HCT116 (cell line): ENCODE measurements around the gene ADIG. TPM values are rescaled to one million over a fixed set of nuclear protein-coding genes. Genes with fewer than 3 reads are reported as not detected.

ENCODE experiments used
- ATAC-seq: fragments of 200-7000 bp; cut with Tn5 transposase; 2 replicates; pipeline ENCODE4 v1.9.1; 2020; ENCODE audit warnings: mild to moderate bottlenecking, moderate library complexity
- BruUV-seq: library from RNA; stranded (reverse); fragments of 400-500 nt; replicated peaks from 2 replicates; lab custom pipeline; 2021; lab: Mats Ljungman, UMichigan
- CTCF ChIA-PET: fragments of 300-600 bp; sonication (Branson Sonifier 250); formaldehyde crosslinking; loops from one replicate; lab custom pipeline; 2021; ENCODE audit warnings: antibody characterized with exemption; lab: Charles Lee
- POLR2A ChIA-PET: fragments of 300-600, 350-600 bp; sonication (Branson Sonifier 250); formaldehyde crosslinking; loops from one replicate; lab custom pipeline; 2021; ENCODE audit warnings: antibody characterized with exemption; lab: Charles Lee
- RAD21 ChIA-PET, 2 experiments: fragments of 300-600 bp; sonication (Branson Sonifier 250); formaldehyde crosslinking; loops; one replicate each; lab custom pipeline; 2023; ENCODE audit warnings: low total read pairs in 2 of 2; ENCODE audit not compliant: uncharacterized antibody in 2 of 2, unreplicated experiment in 2 of 2, low non-redundant PET in 1 of 2; lab: Charles Lee
- DNase-seq: peaks from one replicate; pipeline ENCODE4 v3.0.0-alpha.2; 2010; ENCODE audit warnings: low read depth, low spot score
- H2AFZ ChIP-seq: fragments of 200-600 bp; shearing (Covaris generic), sonication (generic); 2 replicates; pipeline ENCODE4 v1.6.1; 2017; ENCODE audit warnings: low read depth, mixed run types, mixed read lengths, antibody characterized with exemption, low read length; ENCODE audit not compliant: poor library complexity, severe bottlenecking
- H3K27ac ChIP-seq: 2 replicates; pipeline ENCODE4 v1.5.1; 2012; ENCODE audit warnings: low read depth, low read length
- H3K27me3 ChIP-seq: fragments of 200-600 bp; sonication (generic); 2 replicates; pipeline ENCODE4 v1.6.1; 2016; ENCODE audit warnings: mixed run types, low read length, mixed read lengths; ENCODE audit not compliant: insufficient read depth
- H3K36me3 ChIP-seq, 2 experiments: fragments of 200-500 bp in 1 of 2; fragments of 200-600 bp in 1 of 2; sonication (Bioruptor generic) in 1 of 2; sonication (generic) in 1 of 2; 2 replicates each; pipeline versions ENCODE4 v1.5.1 to v1.6.1; 2014 to 2016; ENCODE audit warnings: low read length in 2 of 2, inconsistent platforms in 1 of 2, mixed read lengths in 1 of 2, mixed run types in 1 of 2; ENCODE audit not compliant: insufficient read depth in 2 of 2, control insufficient read depth in 1 of 2
- H3K4me1 ChIP-seq, 2 experiments: fragments of 200-600 bp in 1 of 2; sonication (generic) in 1 of 2; 2 replicates each; pipeline versions ENCODE4 v1.5.1 to v1.6.1; 2012 to 2017; ENCODE audit warnings: low read length in 2 of 2, inconsistent platforms in 1 of 2, mild to moderate bottlenecking in 1 of 2, mixed read lengths in 1 of 2, mixed run types in 1 of 2, moderate library complexity in 1 of 2; ENCODE audit not compliant: insufficient read depth in 2 of 2, control insufficient read depth in 1 of 2
- H3K4me2 ChIP-seq: fragments of 200-600 bp; sonication (generic); 2 replicates; pipeline ENCODE4 v1.6.1; 2017; ENCODE audit warnings: mixed run types, low read length, mixed read lengths
- H3K4me3 ChIP-seq, 2 experiments: fragments of 200-600 bp in 1 of 2; sonication (generic) in 1 of 2; replicated peaks in 1 of 2; 2 replicates each; pipeline ENCODE4 v1.5.1; 2011 to 2016; ENCODE audit warnings: low read length in 2 of 2, control low read depth in 1 of 2, low read depth in 1 of 2, mild to moderate bottlenecking in 1 of 2, mixed read lengths in 1 of 2, mixed run types in 1 of 2
- H3K79me2 ChIP-seq: fragments of 200-600 bp; sonication (generic); 2 replicates; pipeline ENCODE4 v1.6.1; 2017; ENCODE audit warnings: mild to moderate bottlenecking, mixed run types, low read length, moderate library complexity, mixed read lengths; ENCODE audit not compliant: insufficient read depth
- H3K9ac ChIP-seq: fragments of 200-600 bp; sonication (generic); 2 replicates; pipeline ENCODE4 v1.6.1; 2016; ENCODE audit warnings: low read length, mixed read lengths
- H3K9me2 ChIP-seq: fragments of 200-600 bp; sonication (generic), shearing (Covaris generic); 2 replicates; pipeline ENCODE4 v1.6.1; 2017; ENCODE audit warnings: mixed run types, mild to moderate bottlenecking, moderate library complexity; ENCODE audit not compliant: insufficient read depth
- H3K9me3 ChIP-seq, 2 experiments: fragments of 200-500 bp in 1 of 2; fragments of 200-600 bp in 1 of 2; sonication (Bioruptor generic) in 1 of 2; sonication (generic) in 1 of 2; 2 replicates each; pipeline ENCODE4 v1.6.1; 2014 to 2017; ENCODE audit warnings: low read length in 2 of 2, mixed read lengths in 2 of 2, inconsistent platforms in 1 of 2, low read depth in 1 of 2, mild to moderate bottlenecking in 1 of 2, mixed run types in 1 of 2, moderate library complexity in 1 of 2; ENCODE audit not compliant: control insufficient read depth in 1 of 2, insufficient read depth in 1 of 2
- H4K20me1 ChIP-seq: fragments of 200-600 bp; sonication (generic), shearing (Covaris generic); 2 replicates; pipeline ENCODE4 v1.6.1; 2017; ENCODE audit warnings: mixed run types, mild to moderate bottlenecking, moderate library complexity; ENCODE audit not compliant: insufficient read depth
- CBX3 ChIP-seq: IDR thresholded peaks from 2 replicates; pipeline ENCODE4 v1.6.1; 2012; ENCODE audit warnings: low read depth
- ELF1 ChIP-seq: IDR thresholded peaks from 2 replicates; pipeline ENCODE4 v1.6.1; 2012; ENCODE audit warnings: low read depth, borderline replicate concordance
- EZH2phosphoT487 ChIP-seq: fragments of 200-600 bp; IDR thresholded peaks from 2 replicates; pipeline ENCODE4 v1.6.1; 2018; ENCODE audit warnings: antibody characterized with exemption, borderline replicate concordance
- FOSL1 ChIP-seq: IDR thresholded peaks from 2 replicates; pipeline ENCODE4 v1.6.1; 2012; ENCODE audit warnings: low read depth
- JUND ChIP-seq: IDR thresholded peaks from 2 replicates; pipeline ENCODE4 v1.6.1; 2012
- SRF ChIP-seq: IDR thresholded peaks from 2 replicates; pipeline ENCODE4 v1.6.1; 2012; ENCODE audit warnings: low read depth
- TCF7L2 ChIP-seq: IDR thresholded peaks from 2 replicates; pipeline ENCODE4 v1.7.0; 2011; ENCODE audit warnings: borderline replicate concordance, inconsistent platforms; ENCODE audit not compliant: insufficient read depth, insufficient read length; ENCODE audit errors: extremely low read depth
- ZFX ChIP-seq: fragments of 450-650 bp; IDR thresholded peaks from 2 replicates; pipeline ENCODE4 v1.6.1; 2017
- ZNF274 ChIP-seq: fragments of 200-500 bp; sonication (Bioruptor generic); IDR thresholded peaks from 2 replicates; pipeline ENCODE4 v1.6.1; 2014; ENCODE audit warnings: mild to moderate bottlenecking, low read depth, low read length, inconsistent platforms
- intact Hi-C: fragments of 100-400 bp; cut with micrococcal nuclease; formaldehyde crosslinking; loops from 2 replicates; pipeline ENCODE4 v1.10.0; 2022
- total RNA-seq: library from RNA; stranded (reverse); gene quantifications from one replicate; pipeline ENCODE4 v1.2.1, GENCODE V29; 2021; ENCODE audit not compliant: unreplicated experiment
- TF ChIP-seq, protein P1 (sequence below): IDR thresholded peaks from 2 replicates; pipeline ENCODE4 v1.6.1; 2012

The ADIG gene
- total RNA-seq, 1 experiment from 2014 or later: not detected

- CTCF ChIA-PET: no interaction called here
- DNase-seq: no peak
These were observed 33.5 kb upstream of the ADIG start for GRCh38 chr20:38547288-38548085.

DNA sequence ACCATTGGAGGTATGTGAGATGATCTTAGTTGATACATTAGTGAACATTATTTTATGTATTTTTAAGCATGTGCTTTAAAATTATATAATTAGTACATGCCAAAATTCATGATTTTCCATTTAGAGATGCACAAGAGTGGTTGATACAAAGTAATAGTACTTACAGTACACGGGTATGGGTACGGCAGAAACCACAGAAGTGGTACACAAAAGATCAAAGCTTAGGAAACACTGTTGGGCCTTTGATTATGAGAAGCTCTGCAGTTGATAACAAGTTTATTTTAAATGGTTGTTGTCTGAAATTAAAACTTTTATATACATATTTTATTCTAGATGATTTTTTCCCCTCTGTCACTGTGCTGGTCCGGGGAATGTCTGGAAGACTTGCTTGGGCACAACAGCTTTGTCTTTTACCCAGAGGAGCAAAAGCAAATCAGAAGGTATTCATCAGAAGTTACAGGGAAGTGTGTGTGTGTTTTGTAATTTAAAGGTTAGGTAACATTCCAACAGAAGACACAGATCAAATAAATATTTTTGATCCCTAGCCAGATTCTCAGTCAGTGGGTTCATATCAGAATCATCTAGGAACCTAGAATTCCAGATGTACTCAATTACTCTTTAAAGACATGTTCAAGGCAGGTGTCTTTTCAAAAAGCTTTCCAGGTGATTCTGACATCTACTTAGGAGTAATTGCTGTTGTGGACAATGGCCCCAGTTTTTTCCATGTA lies 32.5 kb upstream of the ADIG start:
- TF ChIP-seq JUND (no peak), FOSL1 (no peak), ELF1 (no peak), ZFX (no peak), EZH2phosphoT487 (no peak)
- TF ChIP-seq, protein P1, sequence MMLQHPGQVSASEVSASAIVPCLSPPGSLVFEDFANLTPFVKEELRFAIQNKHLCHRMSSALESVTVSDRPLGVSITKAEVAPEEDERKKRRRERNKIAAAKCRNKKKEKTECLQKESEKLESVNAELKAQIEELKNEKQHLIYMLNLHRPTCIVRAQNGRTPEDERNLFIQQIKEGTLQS: no peak
- intact Hi-C loops: no loop called here
- H2AFZ ChIP-seq: no peak overlapping the region

More at GRCh38 chr20:38547288-38548085, 33.5 kb upstream of the ADIG start:
- H3K4me3 ChIP-seq: no peak overlapping the region
- no peak overlapping the region for H3K4me2 ChIP-seq
- TF ChIP-seq SRF (no peak), TCF7L2 (no peak), ZNF274 (no peak), CBX3 (no peak)
- H4K20me1 ChIP-seq: no peaks in the 10 kb centered on the region
- H3K79me2 ChIP-seq: no peaks in the 10 kb centered on the region
- no TSS peak for BruUV-seq
- peaks cover 3 to 4% of the 10 kb centered on the region in 2 experiments; a peak in 1 of 4 replicates for H3K4me1 ChIP-seq
- intact Hi-C loops: no loop called here
- ChIA-PET POLR2A (no interaction called here), RAD21 (interaction anchor here in 1 of 2 experiments (0.6 to 0.7 kb wide), 2 partner anchors 83 to 232 kb away, joined by 3 read pairs; no protein-coding TSS in a partner anchor)
- peaks cover 18 to 28% of the 10 kb centered on the region in 2 experiments; a peak in 3 of 4 replicates for H3K36me3 ChIP-seq
- H3K27ac ChIP-seq: no peak overlapping the region
- no peak overlapping the region for H3K9ac ChIP-seq
- no peaks in the 10 kb centered on the region for H3K27me3 ChIP-seq
- ATAC-seq: no peak
- no peaks in the 10 kb centered on the region for H3K9me2 ChIP-seq
- no peaks in the 10 kb centered on the region for H3K9me3 ChIP-seq
- no peak overlapping the region for H2AFZ ChIP-seq

More for the DNA sequence above, 32.5 kb upstream of the ADIG start:
- Histone ChIP-seq H4K20me1 (no peaks in the 10 kb centered on the region), H3K27me3 (no peaks in the 10 kb centered on the region), H3K4me2 (no peak overlapping the region), H3K36me3 (peaks cover 18 to 28% of the 10 kb centered on the region in 2 experiments; a peak in 3 of 4 replicates), H3K4me1 (peaks cover 3 to 4% of the 10 kb centered on the region in 2 experiments; a peak in 1 of 4 replicates), H3K27ac (no peak overlapping the region), H3K79me2 (no peaks in the 10 kb centered on the region), H3K9me3 (no peaks in the 10 kb centered on the region), H3K9ac (no peak overlapping the region), H3K4me3 (no peak overlapping the region), H3K9me2 (no peaks in the 10 kb centered on the region)
- ATAC-seq (no peak), DNase-seq (no peak)
- POLR2A ChIA-PET: no interaction called here
- RAD21 ChIA-PET: no interaction called here
- BruUV-seq: no TSS peak
- CTCF ChIA-PET: no interaction called here
